Activated T-helper 9 cell treated with anti-CD3 and anti-CD28 coated beads, Interleukin-2, amount 50 U/mL, for 16 hours (primary cell): ENCODE results near the gene ABCG5.
A peak's percentile ranks its signal among the peaks of the same experiment; 100 is the strongest.

Experiments used
- DNase-seq: peaks from one replicate; pipeline ENCODE4 v3.0.0-alpha.2; 2020; ENCODE audit warnings: low read depth

Gene ABCG5

GRCh38 chr2:43806719-43807031 lies 32.0 kb downstream of the ABCG5 start:
- no peak for DNase-seq

DNA sequence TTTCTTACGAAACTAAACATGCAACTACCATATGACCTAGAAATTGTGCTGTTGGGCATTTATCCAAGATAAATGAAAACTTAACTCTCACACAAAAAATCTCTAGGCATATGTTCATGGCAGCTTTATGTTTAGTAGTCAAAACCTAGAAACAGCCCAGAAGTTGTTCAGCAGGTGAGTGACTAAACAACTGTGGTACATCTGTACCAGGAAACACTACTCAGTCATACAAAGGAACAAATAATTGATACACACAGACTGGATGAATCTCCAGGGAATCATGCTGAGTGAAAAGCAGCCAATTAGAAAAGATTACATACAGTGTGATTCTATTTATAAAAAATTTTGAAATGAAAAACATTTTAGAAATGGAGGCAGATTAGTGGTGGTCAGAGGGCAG lies 35.5 kb downstream of the ABCG5 start:
- DNase-seq = no peak

- DNase-seq = no peak
These were observed 36.5 kb downstream of the ABCG5 start for GRCh38 chr2:43802135-43802534.

- DNase-seq = no peak
These were observed 37.7 kb downstream of the ABCG5 start for GRCh38 chr2:43800894-43801293.

- DNase-seq = no peak
These were observed 40.3 kb downstream of the ABCG5 start for GRCh38 chr2:43798300-43798699.

GRCh38 chr2:43796206-43796605 lies 42.4 kb downstream of the ABCG5 start:
- DNase-seq = no peak

DNA sequence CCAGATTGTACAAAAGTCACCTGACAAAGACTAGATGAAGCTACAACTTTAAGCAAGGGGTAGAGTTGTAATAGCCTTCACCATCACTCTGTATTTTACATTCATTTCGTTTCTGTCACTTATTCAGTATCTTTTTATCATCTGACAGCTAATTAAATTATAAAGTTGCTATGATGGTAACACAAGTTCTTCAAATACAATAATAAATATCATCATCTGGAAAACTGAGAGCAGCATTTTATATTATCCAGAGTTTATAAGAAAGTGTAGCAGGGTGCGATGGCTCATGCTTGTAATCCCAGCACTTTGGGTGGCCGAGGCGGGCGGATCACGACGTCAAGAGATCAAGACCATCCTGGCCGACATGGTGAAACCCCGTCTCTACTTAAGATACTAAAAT lies 43.7 kb downstream of the ABCG5 start:
- DNase-seq = no peak

- DNase-seq = no peak
These were observed 46.0 kb downstream of the ABCG5 start for GRCh38 chr2:43792653-43793052.

GRCh38 chr2:43791035-43791765 lies 47.4 kb downstream of the ABCG5 start:
- no peak for DNase-seq

DNA sequence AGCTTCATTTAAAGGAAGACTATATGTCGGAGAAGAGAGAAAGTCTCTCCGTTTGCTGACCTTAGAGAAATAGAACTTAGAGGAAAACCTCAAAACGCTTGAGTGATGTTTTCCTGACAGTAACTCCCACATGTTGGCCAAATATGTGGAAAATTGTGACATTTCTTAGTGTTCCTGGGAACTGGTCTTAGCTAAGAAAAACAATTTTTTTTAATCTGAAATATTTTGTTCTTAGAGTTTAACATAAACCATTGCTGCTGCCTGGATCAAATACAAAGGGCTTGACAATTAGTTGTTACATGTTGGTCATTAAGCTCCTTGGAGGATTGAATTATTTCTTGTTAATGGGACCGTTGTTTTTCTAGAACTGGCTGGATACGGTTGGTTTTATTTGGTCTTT lies 48.5 kb downstream of the ABCG5 start:
- no peak for DNase-seq

DNA sequence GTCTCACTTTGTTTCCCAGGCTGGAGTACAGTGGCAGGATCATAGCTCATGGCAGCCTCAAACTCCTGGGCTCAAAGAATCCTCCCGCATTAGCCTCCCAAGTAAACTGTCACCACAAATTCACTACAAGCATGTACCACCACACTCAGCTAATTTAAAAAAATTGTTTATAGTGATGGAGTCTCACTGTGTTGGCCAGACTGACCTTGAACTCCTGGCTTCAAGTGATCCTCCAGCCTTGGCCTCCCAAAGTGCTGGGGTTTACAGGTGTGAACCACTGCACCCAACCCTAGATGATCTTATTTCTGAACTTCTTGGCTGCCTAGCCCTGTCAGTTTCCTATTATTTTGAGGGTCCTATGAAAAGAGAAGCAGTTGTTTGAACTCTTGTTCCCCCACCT lies 50.0 kb downstream of the ABCG5 start:
- no peak for DNase-seq

DNA sequence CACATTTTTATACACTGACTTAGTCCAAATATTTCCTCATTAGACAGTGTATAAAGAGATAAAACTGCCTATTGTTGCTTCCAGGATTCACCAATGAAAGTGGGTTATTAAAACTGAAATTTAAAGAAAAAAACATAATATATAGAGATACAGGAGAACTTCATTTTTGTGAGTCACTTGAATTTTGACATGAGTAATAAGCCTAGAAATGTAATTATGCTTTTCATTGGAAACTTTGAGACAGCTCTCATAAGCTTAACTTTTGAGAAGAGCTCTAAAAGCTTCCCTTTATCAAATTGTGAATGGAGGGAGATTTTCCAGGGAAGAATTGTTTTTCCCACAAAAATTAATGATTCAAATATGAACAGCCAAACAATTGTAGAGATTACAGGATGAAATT lies 50.7 kb downstream of the ABCG5 start:
- no peak for DNase-seq

GRCh38 chr2:43778233-43778632 lies 60.4 kb downstream of the ABCG5 start:
- DNase-seq = no peak

GRCh38 chr2:43777306-43777926 lies 61.2 kb downstream of the ABCG5 start:
- no peak for DNase-seq

DNA sequence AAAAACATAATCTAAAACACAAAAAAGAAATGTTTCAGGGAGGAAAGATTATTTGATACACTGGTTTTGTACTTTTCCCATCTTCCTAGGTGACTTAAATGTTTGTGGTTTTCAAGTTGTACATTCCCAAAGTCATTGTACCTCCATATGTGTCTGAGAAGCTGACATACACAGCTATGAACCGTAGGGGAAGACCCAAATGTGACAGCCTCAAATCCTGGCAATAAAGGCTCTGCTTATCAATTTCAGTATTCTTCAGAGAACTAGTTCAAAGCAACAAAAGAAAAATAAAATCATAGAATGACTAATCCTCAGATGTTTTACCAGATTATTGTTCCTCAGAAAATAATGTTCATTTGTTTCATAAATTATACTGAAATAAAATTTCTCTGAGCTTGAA lies 62.3 kb downstream of the ABCG5 start:
- no peak for DNase-seq

DNA sequence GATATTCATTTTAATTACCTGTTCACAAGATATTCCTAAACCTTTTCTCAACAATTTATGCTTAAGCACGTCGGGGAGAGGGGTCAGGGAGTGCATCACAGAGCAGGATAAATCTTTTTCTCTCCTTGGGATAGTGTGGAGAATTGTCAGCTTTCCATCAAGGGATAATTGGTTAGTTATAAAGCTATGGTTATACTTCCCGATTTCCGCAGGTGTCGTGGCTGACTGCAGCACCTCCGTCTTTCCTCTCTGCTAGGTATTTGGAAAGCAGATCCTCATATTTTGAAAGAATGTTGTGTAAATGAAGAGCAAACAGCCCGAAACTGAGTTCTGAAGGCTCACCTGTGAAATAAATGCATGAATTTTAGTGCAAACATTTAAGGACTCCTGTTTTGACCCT lies 64.0 kb downstream of the ABCG5 start:
- DNase-seq = no peak

GRCh38 chr2:43773876-43774613 lies 64.6 kb downstream of the ABCG5 start, which contains the start of gene DYNC2LI1:
Gene DYNC2LI1 (plus strand): TSS chr2:43774039. CDS start chr2:43774139, 100 bp downstream.
- peak; percentile 66 for DNase-seq

- no peak for DNase-seq
These were observed 72.6 kb downstream of the ABCG5 start for GRCh38 chr2:43766006-43766405.

GRCh38 chr2:43764086-43764705 lies 74.4 kb downstream of the ABCG5 start:
- no peak for DNase-seq

DNA sequence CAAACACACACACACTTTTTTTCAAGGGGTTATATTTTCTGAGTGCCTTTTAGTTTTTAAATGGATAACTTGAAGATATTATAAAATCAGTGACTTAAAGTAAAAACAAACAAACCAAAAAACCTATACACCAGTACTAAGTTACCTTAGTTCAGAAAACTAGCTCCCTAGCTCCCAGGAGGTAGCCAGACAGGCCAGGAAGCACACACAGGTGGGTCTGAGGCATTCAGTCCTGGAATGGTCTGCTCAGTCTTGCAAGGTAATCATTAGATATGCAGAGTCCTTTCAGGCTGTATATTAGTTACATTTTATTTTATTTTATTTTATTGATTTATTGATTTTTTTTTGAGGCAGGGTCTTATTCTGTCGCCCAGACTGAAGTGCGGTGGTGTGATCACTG lies 75.5 kb downstream of the ABCG5 start:
- DNase-seq = no peak
